Ascending aorta (tissue), 2 donors: ENCODE data around the gene ATP10D. TPM values are rescaled to one million over a fixed set of nuclear protein-coding genes. Genes with fewer than 3 reads are reported as not detected.
"Not testable (repeated sequence)": the region's sequence is repeated elsewhere in the genome, so short reads cannot be mapped to it uniquely, and the experiment has no call there.

Source experiments
- DNase-seq, 2 donors: peaks; one replicate each; pipeline ENCODE4 v3.0.0-alpha.2; 2019; ENCODE audit warnings: low spot score in 2 of 2
- H3K27ac ChIP-seq, 2 donors: fragments of 200-600 bp; sonication (generic); one replicate each; pipeline ENCODE4 v1.5.1; 2016 to 2017; ENCODE audit warnings: mild to moderate bottlenecking in 1 of 2
- H3K27me3 ChIP-seq: fragments of 200-600 bp; sonication (generic); one replicate; pipeline ENCODE4 v1.5.1; 2017
- H3K36me3 ChIP-seq, 2 donors: fragments of 200-600 bp; sonication (generic); one replicate each; pipeline ENCODE4 v1.5.1; 2016
- H3K4me1 ChIP-seq, 2 donors: fragments of 200-600 bp; sonication (generic); one replicate each; pipeline ENCODE4 v1.5.1; 2016 to 2017; ENCODE audit warnings: mild to moderate bottlenecking in 1 of 2
- H3K4me3 ChIP-seq, 2 donors: fragments of 200-600 bp; sonication (generic); one replicate each; pipeline ENCODE4 v1.5.1; 2016 to 2017; ENCODE audit warnings: mild to moderate bottlenecking in 1 of 2
- H3K9me3 ChIP-seq, 2 donors: fragments of 200-600 bp; sonication (generic); one replicate each; pipeline ENCODE4 v1.5.1; 2016
- intact Hi-C: fragments of 100-400 bp; cut with DNase I; formaldehyde crosslinking; loops from one replicate; pipeline ENCODE4 v1.15.1; 2023
- total RNA-seq: library from RNA; depleted of rRNA; stranded (reverse); fragments of >200 nt; gene quantifications from one replicate; pipeline ENCODE4 v1.1.0, GENCODE V29; 2016
- TF ChIP-seq, protein P1 (sequence below), 3 experiments: fragments of 200-600 bp in 2 of 3; fragments of 450-650 bp in 1 of 3; sonication (generic) in 2 of 3; IDR thresholded peaks; one replicate each; pipeline ENCODE4 v1.5.1; 2016 to 2019; ENCODE audit warnings: antibody characterized with exemption in 3 of 3, mild to moderate bottlenecking in 1 of 3, moderate library complexity in 1 of 3

Gene ATP10D
- total RNA-seq, 1 donor from 2014 or later = 22.1 TPM

GRCh38 chr4:47550899-47551548 lies 65.9 kb downstream of the ATP10D start:
- TF ChIP-seq, protein P1, sequence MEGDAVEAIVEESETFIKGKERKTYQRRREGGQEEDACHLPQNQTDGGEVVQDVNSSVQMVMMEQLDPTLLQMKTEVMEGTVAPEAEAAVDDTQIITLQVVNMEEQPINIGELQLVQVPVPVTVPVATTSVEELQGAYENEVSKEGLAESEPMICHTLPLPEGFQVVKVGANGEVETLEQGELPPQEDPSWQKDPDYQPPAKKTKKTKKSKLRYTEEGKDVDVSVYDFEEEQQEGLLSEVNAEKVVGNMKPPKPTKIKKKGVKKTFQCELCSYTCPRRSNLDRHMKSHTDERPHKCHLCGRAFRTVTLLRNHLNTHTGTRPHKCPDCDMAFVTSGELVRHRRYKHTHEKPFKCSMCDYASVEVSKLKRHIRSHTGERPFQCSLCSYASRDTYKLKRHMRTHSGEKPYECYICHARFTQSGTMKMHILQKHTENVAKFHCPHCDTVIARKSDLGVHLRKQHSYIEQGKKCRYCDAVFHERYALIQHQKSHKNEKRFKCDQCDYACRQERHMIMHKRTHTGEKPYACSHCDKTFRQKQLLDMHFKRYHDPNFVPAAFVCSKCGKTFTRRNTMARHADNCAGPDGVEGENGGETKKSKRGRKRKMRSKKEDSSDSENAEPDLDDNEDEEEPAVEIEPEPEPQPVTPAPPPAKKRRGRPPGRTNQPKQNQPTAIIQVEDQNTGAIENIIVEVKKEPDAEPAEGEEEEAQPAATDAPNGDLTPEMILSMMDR (IDR thresholded peaks at IDR 0.05) = no peak
- Histone ChIP-seq H3K4me1 (no peaks in the 10 kb centered on the region), H3K27ac (no peak overlapping the region), H3K9me3 (no peaks in the 10 kb centered on the region), H3K27me3 (no peaks in the 10 kb centered on the region), H3K4me3 (no peak overlapping the region), H3K36me3 (peaks cover 57 to 72% of the 10 kb centered on the region in 2 donors)
- no peak for DNase-seq
- intact Hi-C loops = no loop called here

- TF ChIP-seq, protein P1 (IDR thresholded peaks at IDR 0.05) = no peak
- Histone ChIP-seq H3K27ac (no peak overlapping the region), H3K9me3 (no peaks in the 10 kb centered on the region), H3K4me1 (no peaks in the 10 kb centered on the region), H3K27me3 (no peaks in the 10 kb centered on the region), H3K36me3 (peaks cover 52 to 66% of the 10 kb centered on the region in 2 donors), H3K4me3 (no peak overlapping the region)
- no peak for DNase-seq
- intact Hi-C loops = no loop called here
Observed at GRCh38 chr4:47551682-47552081, 66.6 kb downstream of the ATP10D start.

- Histone ChIP-seq H3K9me3 (no peaks in the 10 kb centered on the region), H3K4me3 (no peak overlapping the region), H3K36me3 (peaks cover 47 to 60% of the 10 kb centered on the region in 2 donors), H3K27ac (no peak overlapping the region), H3K4me1 (no peaks in the 10 kb centered on the region), H3K27me3 (no peaks in the 10 kb centered on the region)
- TF ChIP-seq, protein P1 (IDR thresholded peaks at IDR 0.05) = no peak
- intact Hi-C loops = no loop called here
- no peak for DNase-seq
Observed at GRCh38 chr4:47553329-47554125, 68.5 kb downstream of the ATP10D start.

- H3K27me3 ChIP-seq, H3K4me3 ChIP-seq, H3K4me1 ChIP-seq, intact Hi-C loops, H3K9me3 ChIP-seq, DNase-seq, H3K27ac ChIP-seq: not testable (repeated sequence)
- H3K36me3 ChIP-seq = peaks cover 29 to 65% of the 10 kb centered on the region in 2 donors
Observed at GRCh38 chr4:47555920-47556319, 70.8 kb downstream of the ATP10D start.

DNA sequence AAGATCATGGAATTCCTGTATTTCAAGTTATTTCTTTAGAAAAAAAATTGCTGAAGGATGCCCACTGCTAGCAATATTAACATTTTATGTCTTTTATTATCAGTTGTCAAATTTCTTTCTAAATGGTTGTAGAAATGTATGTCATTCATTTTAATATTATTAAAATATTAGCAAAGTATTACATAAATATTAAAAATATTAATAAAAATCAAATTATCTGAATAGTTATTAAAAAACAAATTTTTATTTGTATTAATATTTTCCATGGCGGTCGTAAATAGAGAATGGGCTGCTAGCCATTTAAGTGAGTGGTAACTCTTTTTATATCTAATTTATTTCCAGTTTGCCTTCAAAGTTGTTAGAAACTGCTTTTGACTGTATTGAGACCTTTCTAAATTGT lies 72.2 kb downstream of the ATP10D start:
- intact Hi-C loops = no loop called here
- Histone ChIP-seq H3K9me3 (no peaks in the 10 kb centered on the region), H3K27me3 (no peaks in the 10 kb centered on the region), H3K4me3 (no peak overlapping the region), H3K27ac (no peak overlapping the region), H3K4me1 (no peaks in the 10 kb centered on the region), H3K36me3 (peaks cover 34 to 70% of the 10 kb centered on the region in 2 donors)
- TF ChIP-seq, protein P1 (IDR thresholded peaks at IDR 0.05) = no peak
- no peak for DNase-seq

- H3K27ac ChIP-seq = no peak overlapping the region
- no peak overlapping the region for H3K4me3 ChIP-seq
- DNase-seq = no peak
- H3K9me3 ChIP-seq = no peaks in the 10 kb centered on the region
- intact Hi-C loops = loop anchor here (5.0 kb wide), 1 partner anchor 68 kb away; no protein-coding TSS in a partner anchor
- H3K36me3 ChIP-seq = peaks cover 26 to 62% of the 10 kb centered on the region in 2 donors
- no peaks in the 10 kb centered on the region for H3K27me3 ChIP-seq
- TF ChIP-seq, protein P1 (IDR thresholded peaks at IDR 0.05) = no peak
- H3K4me1 ChIP-seq = peaks cover 0 to 3% of the 10 kb centered on the region in 2 donors
Observed at GRCh38 chr4:47560682-47561081, 75.6 kb downstream of the ATP10D start.
